ENCODE results near the gene EFNB1. TPM values are rescaled to one million over a fixed set of nuclear protein-coding genes. Genes with fewer than 3 reads are reported as not detected.

Gene EFNB1
- total RNA-seq, 1 donor from 2014 or later = 25.4 TPM

DNA sequence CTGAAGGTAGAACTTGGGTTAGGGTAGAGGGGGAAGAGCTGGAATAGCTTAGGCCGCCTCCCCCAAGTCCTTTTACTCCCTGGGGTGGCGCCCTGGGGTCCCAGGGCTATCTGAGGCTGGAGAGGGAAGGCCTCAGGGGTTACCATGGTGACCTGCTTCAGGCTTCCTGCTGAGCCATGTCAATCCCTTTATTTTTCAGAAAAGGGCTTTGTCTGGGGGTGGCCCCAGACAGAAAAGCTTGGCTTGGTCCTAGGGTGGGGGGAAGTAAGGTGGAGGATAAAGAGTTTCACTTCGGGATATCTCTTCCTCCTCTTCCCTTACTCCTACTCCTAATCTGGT lies 6.3 kb downstream of the EFNB1 start:
- Mint-ChIP-seq H3K4me3 (no peak overlapping the region), H3K36me3 (peaks cover 14% of the 10 kb centered on the region), H3K4me1 (peaks cover 32% of the 10 kb centered on the region), H3K9me3 (peaks cover 7% of the 10 kb centered on the region), H3K27ac (no peak overlapping the region), H3K27me3 (ENCODE audit: insufficient read depth, low read depth) (peaks cover 5% of the 10 kb centered on the region)
- Histone ChIP-seq H3K27ac (no peak overlapping the region), H2AFZ (replicated peaks) (no peak overlapping the region), H3K79me2 (ENCODE audit: low read depth) (peaks cover 64% of the 10 kb centered on the region), H3K27me3 (peaks cover 15% of the 10 kb centered on the region), H3K36me3 (no peaks in the 10 kb centered on the region), H3F3A (ENCODE audit: low read depth) (no peaks in the 10 kb centered on the region), H3K4me3 (no peak overlapping the region), H3K9me3 (ENCODE audit: low read depth) (no peaks in the 10 kb centered on the region), H3K4me2 (peak overlapping the region; percentile 10), H4K20me1 (ENCODE audit: low read depth) (peaks cover 92% of the 10 kb centered on the region), H3K4me1 (peaks cover 8% of the 10 kb centered on the region), H3K9ac (no peak overlapping the region)
- TF ChIP-seq EZH2phosphoT487 (IDR thresholded peaks at IDR 0.05) (no peak), EZH2 (IDR thresholded peaks at IDR 0.05) (no peak)
- TF ChIP-seq, protein P1, sequence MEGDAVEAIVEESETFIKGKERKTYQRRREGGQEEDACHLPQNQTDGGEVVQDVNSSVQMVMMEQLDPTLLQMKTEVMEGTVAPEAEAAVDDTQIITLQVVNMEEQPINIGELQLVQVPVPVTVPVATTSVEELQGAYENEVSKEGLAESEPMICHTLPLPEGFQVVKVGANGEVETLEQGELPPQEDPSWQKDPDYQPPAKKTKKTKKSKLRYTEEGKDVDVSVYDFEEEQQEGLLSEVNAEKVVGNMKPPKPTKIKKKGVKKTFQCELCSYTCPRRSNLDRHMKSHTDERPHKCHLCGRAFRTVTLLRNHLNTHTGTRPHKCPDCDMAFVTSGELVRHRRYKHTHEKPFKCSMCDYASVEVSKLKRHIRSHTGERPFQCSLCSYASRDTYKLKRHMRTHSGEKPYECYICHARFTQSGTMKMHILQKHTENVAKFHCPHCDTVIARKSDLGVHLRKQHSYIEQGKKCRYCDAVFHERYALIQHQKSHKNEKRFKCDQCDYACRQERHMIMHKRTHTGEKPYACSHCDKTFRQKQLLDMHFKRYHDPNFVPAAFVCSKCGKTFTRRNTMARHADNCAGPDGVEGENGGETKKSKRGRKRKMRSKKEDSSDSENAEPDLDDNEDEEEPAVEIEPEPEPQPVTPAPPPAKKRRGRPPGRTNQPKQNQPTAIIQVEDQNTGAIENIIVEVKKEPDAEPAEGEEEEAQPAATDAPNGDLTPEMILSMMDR (IDR thresholded peaks at IDR 0.05) = no peak
- no peak for DNase-seq (ENCODE audit: low spot score)

DNA sequence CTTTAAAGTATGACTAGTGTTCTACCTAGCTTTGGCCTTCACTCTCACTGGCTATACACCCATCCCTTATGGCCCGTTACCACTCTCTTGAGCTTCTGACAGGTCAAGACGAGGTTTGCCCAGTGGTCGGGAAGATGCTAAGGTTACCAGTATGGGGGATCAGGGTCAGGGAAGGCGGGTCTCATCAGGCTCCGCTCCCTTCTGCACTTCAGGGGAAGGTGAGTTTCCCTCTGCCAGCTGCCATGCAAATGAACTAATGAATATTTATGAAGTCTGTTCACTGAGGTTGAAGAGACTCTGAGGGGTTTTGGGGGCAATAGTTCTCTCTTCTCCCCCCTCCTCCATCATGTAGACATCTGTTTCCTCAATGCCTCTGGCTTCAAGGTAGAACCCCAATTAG lies 6.6 kb downstream of the EFNB1 start:
- H3K4me3 ChIP-seq = no peak overlapping the region
- TF ChIP-seq, protein P1 (IDR thresholded peaks at IDR 0.05) = no peak
- no peak for TF ChIP-seq EZH2 (IDR thresholded peaks at IDR 0.05)
- TF ChIP-seq EZH2phosphoT487 (IDR thresholded peaks at IDR 0.05) = no peak
- H3K4me1 ChIP-seq = peaks cover 8% of the 10 kb centered on the region
- H2AFZ ChIP-seq (replicated peaks) = no peak overlapping the region
- Mint-ChIP-seq H3K4me3 (no peak overlapping the region), H3K27ac (no peak overlapping the region), H3K36me3 (peaks cover 14% of the 10 kb centered on the region), H3K27me3 (ENCODE audit: insufficient read depth, low read depth) (peaks cover 5% of the 10 kb centered on the region), H3K9me3 (peaks cover 7% of the 10 kb centered on the region), H3K4me1 (peaks cover 32% of the 10 kb centered on the region)
- no peaks in the 10 kb centered on the region for H3K36me3 ChIP-seq
- H3K4me2 ChIP-seq = peak overlapping the region; percentile 10
- peaks cover 60% of the 10 kb centered on the region for H3K79me2 ChIP-seq (ENCODE audit: low read depth)
- H3K9ac ChIP-seq = no peak overlapping the region
- peaks cover 88% of the 10 kb centered on the region for H4K20me1 ChIP-seq (ENCODE audit: low read depth)
- H3F3A ChIP-seq (ENCODE audit: low read depth) = no peaks in the 10 kb centered on the region
- no peaks in the 10 kb centered on the region for H3K9me3 ChIP-seq (ENCODE audit: low read depth)
- no peak overlapping the region for H3K27ac ChIP-seq
- DNase-seq (ENCODE audit: low spot score) = no peak
- peaks cover 11% of the 10 kb centered on the region for H3K27me3 ChIP-seq

DNA sequence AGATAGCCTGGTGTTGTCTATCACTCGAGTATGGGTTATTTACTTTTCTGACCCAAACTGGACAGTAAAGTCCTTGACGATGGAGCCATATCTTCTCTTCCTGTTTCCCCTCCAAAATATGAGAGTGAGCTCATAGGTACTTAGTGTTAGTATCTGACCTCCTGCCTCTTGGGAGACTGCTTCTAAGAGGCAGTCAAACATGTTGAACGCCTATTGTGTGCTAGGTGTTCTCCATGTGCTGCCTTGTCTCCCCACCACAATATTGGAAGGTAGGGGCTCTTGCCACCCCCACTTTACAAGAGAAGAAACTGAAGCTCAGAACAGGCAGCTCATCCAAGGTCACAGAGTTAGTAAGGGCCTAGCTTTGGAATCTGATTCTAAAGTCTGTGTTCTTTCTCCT lies 8.3 kb downstream of the EFNB1 start:
- Mint-ChIP-seq H3K27me3 (ENCODE audit: insufficient read depth, low read depth) (peaks cover 5% of the 10 kb centered on the region), H3K4me1 (peaks cover 32% of the 10 kb centered on the region), H3K27ac (no peak overlapping the region), H3K9me3 (peaks cover 9% of the 10 kb centered on the region), H3K36me3 (peaks cover 19% of the 10 kb centered on the region), H3K4me3 (no peak overlapping the region)
- Histone ChIP-seq H3K4me1 (peaks cover 5% of the 10 kb centered on the region), H2AFZ (replicated peaks) (no peak overlapping the region), H3K36me3 (no peaks in the 10 kb centered on the region), H4K20me1 (ENCODE audit: low read depth) (peaks cover 76% of the 10 kb centered on the region), H3K79me2 (ENCODE audit: low read depth) (peaks cover 44% of the 10 kb centered on the region), H3K4me3 (no peak overlapping the region), H3K9me3 (ENCODE audit: low read depth) (no peaks in the 10 kb centered on the region), H3K4me2 (no peak overlapping the region), H3F3A (ENCODE audit: low read depth) (no peaks in the 10 kb centered on the region), H3K27me3 (peaks cover 3% of the 10 kb centered on the region), H3K9ac (no peak overlapping the region), H3K27ac (no peak overlapping the region)
- no peak for DNase-seq (ENCODE audit: low spot score)
- TF ChIP-seq EZH2phosphoT487 (IDR thresholded peaks at IDR 0.05) = no peak

DNA sequence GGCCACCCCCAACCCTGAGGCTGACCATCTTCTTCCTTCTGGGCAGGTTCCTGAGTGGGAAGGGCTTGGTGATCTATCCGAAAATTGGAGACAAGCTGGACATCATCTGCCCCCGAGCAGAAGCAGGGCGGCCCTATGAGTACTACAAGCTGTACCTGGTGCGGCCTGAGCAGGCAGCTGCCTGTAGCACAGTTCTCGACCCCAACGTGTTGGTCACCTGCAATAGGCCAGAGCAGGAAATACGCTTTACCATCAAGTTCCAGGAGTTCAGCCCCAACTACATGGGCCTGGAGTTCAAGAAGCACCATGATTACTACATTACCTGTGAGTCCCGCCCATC lies 9.7 kb downstream of the EFNB1 start:
- H3K79me2 ChIP-seq (ENCODE audit: low read depth) = peaks cover 39% of the 10 kb centered on the region
- no peaks in the 10 kb centered on the region for H3K9me3 ChIP-seq (ENCODE audit: low read depth)
- no peak overlapping the region for H3K4me2 ChIP-seq
- H3F3A ChIP-seq (ENCODE audit: low read depth) = no peaks in the 10 kb centered on the region
- H4K20me1 ChIP-seq (ENCODE audit: low read depth) = peaks cover 69% of the 10 kb centered on the region
- TF ChIP-seq EZH2phosphoT487 (IDR thresholded peaks at IDR 0.05) (no peak), EZH2 (IDR thresholded peaks at IDR 0.05) (no peak)
- TF ChIP-seq, protein P1 (IDR thresholded peaks at IDR 0.05) = no peak
- no peaks in the 10 kb centered on the region for H3K4me1 ChIP-seq
- no peak overlapping the region for H3K4me3 ChIP-seq
- Mint-ChIP-seq H3K27ac (no peak overlapping the region), H3K4me1 (peaks cover 26% of the 10 kb centered on the region), H3K36me3 (peaks cover 22% of the 10 kb centered on the region), H3K9me3 (peaks cover 9% of the 10 kb centered on the region), H3K27me3 (ENCODE audit: insufficient read depth, low read depth) (peaks cover 5% of the 10 kb centered on the region), H3K4me3 (no peak overlapping the region)
- H3K27me3 ChIP-seq = no peaks in the 10 kb centered on the region
- no peak overlapping the region for H3K27ac ChIP-seq
- no peak overlapping the region for H2AFZ ChIP-seq (replicated peaks)
- no peak overlapping the region for H3K9ac ChIP-seq
- H3K36me3 ChIP-seq = no peaks in the 10 kb centered on the region
- DNase-seq (ENCODE audit: low spot score) = no peak

Measured in neural progenitor cell (in vitro differentiated cells).